Omental fat pad (tissue), 4 donors: ENCODE results near the gene IQUB. TPM values are rescaled to one million over a fixed set of nuclear protein-coding genes. Genes with fewer than 3 reads are reported as not detected.
A peak's percentile ranks its signal among the peaks of the same experiment; 100 is the strongest.

Experiments
- ATAC-seq: fragments of 150-250 bp; one replicate; pipeline ENCODE4 v1.9.1; 2016; ENCODE audit warnings: mild to moderate bottlenecking, moderate library complexity; ENCODE audit not compliant: low FRiP score
- DNase-seq: peaks from one replicate; pipeline ENCODE4 v3.0.0-alpha.2; 2019; ENCODE audit warnings: low spot score
- CTCF ChIP-seq, 3 donors: fragments of 450-650 bp; IDR thresholded peaks; one replicate each; pipeline ENCODE4 v1.5.1; 2016 to 2017; ENCODE audit warnings: antibody characterized with exemption in 3 of 3, mild to moderate bottlenecking in 3 of 3, moderate library complexity in 2 of 3
- total RNA-seq, 4 donors: library from RNA; depleted of rRNA; stranded (reverse); fragments of >200 nt; gene quantifications; one replicate each; pipeline ENCODE4 v1.1.0, GENCODE V29; 2016

The IQUB gene
- total RNA-seq, 4 donors from 2014 or later, result 0.32 to 1.6 (median 1.4) TPM; not detected in 1

- DNase-seq (no peak), ATAC-seq (no peak)
- no peak for TF ChIP-seq CTCF (IDR thresholded peaks at IDR 0.05)
These were observed 66.1 kb downstream of the IQUB start for GRCh38 chr7:123468303-123468702.

- DNase-seq (no peak), ATAC-seq (no peak)
- TF ChIP-seq CTCF (IDR thresholded peaks at IDR 0.05), result no peak
These were observed 70.5 kb downstream of the IQUB start for GRCh38 chr7:123463890-123464289.

- ATAC-seq, result peak; percentile 87
These were observed 73.8 kb downstream of the IQUB start for GRCh38 chr7:123460616-123461015.

GRCh38 chr7:123455965-123456470, 78.4 kb downstream of the IQUB start:
- TF ChIP-seq CTCF (IDR thresholded peaks at IDR 0.05), result no peak
- no peak for DNase-seq
- no peak for ATAC-seq

More at GRCh38 chr7:123460616-123461015, 73.8 kb downstream of the IQUB start:
- no peak for TF ChIP-seq CTCF (IDR thresholded peaks at IDR 0.05)
- DNase-seq, result no peak

GRCh38 chr7:123440101-123440548, 94.3 kb downstream of the IQUB start:
- ATAC-seq (no peak), DNase-seq (no peak)
- no peak for TF ChIP-seq CTCF (IDR thresholded peaks at IDR 0.05)

- ATAC-seq (no peak), DNase-seq (no peak)
- no peak for TF ChIP-seq CTCF (IDR thresholded peaks at IDR 0.05)
These were observed 95.2 kb downstream of the IQUB start for GRCh38 chr7:123439191-123439590.

DNA sequence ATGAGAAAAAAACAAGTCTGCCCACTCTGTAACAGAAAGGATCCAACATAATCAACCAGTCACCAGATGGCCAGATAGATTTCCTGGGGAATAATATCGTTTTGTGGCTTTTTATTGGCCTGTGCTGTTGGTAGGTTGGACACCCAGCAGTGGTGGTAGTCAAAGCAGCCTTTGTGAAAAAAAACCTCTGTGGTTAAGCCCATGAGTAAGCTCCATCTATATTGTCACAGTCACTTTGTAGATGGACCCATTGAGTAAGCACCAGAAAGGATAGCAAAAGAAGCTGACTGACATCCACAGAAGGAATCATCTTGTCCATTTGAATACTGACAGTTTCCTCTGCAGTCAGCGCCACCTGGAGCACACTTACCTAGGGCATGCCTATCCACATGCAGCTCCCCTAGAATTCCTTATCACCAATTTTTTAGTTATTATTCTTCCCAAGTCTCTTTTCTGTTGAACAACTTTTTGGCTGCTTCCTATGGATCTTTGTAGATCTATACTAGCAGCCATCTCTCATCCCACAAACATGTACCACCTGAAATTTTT, 96.9 kb downstream of the IQUB start:
- no peak for ATAC-seq
- no peak for DNase-seq
- TF ChIP-seq CTCF (IDR thresholded peaks at IDR 0.05), result no peak
